ENCODE measurements around the gene IP6K2. TPM values are rescaled to one million over a fixed set of nuclear protein-coding genes. Genes with fewer than 3 reads are reported as not detected.

Gene IP6K2
- total RNA-seq, 1 donor from 2014 or later: 62.9 TPM

GRCh38 chr3:48688032-48688736 lies 28.8 kb downstream of the IP6K2 start:
- no peak for DNase-seq

- no peak for DNase-seq
Observed at GRCh38 chr3:48687220-48687678, 29.8 kb downstream of the IP6K2 start.

- no peak for DNase-seq
Observed at GRCh38 chr3:48686538-48687219, 30.3 kb downstream of the IP6K2 start.

- peak; percentile 94 for DNase-seq
Observed at GRCh38 chr3:48685603-48686511, 31.2 kb downstream of the IP6K2 start, which contains the start of gene NCKIPSD. NCKIPSD (minus strand) TSS chr3:48685915; CDS start chr3:48685807, 108 bp downstream.

- DNase-seq: no peak
Observed at GRCh38 chr3:48685293-48685602, 31.8 kb downstream of the IP6K2 start.

GRCh38 chr3:48684480-48685143 lies 32.4 kb downstream of the IP6K2 start:
- DNase-seq: peak; percentile 12

GRCh38 chr3:48684054-48684349 lies 33.0 kb downstream of the IP6K2 start:
- no peak for DNase-seq

GRCh38 chr3:48682786-48683185 lies 34.2 kb downstream of the IP6K2 start:
- no peak for DNase-seq

GRCh38 chr3:48681974-48682610 lies 34.9 kb downstream of the IP6K2 start:
- no peak for DNase-seq

- no peak for DNase-seq
Observed at GRCh38 chr3:48681541-48681880, 35.5 kb downstream of the IP6K2 start.

GRCh38 chr3:48680811-48681540 lies 36.0 kb downstream of the IP6K2 start:
- no peak for DNase-seq

- DNase-seq: no peak
Observed at GRCh38 chr3:48679411-48680391, 37.3 kb downstream of the IP6K2 start.

GRCh38 chr3:48678566-48679380 lies 38.2 kb downstream of the IP6K2 start:
- DNase-seq: no peak

GRCh38 chr3:48678056-48678455 lies 39.0 kb downstream of the IP6K2 start:
- no peak for DNase-seq

- DNase-seq: no peak
Observed at GRCh38 chr3:48674505-48674904, 42.5 kb downstream of the IP6K2 start.

GRCh38 chr3:48672522-48672921 lies 44.5 kb downstream of the IP6K2 start:
- no peak for DNase-seq

- no peak for DNase-seq
Observed at GRCh38 chr3:48664929-48665328, 52.1 kb downstream of the IP6K2 start.

- no peak for DNase-seq
Observed at GRCh38 chr3:48664313-48664644, 52.7 kb downstream of the IP6K2 start.
